Mesodermal cell (in vitro differentiated cells): ENCODE data around the gene RPS21.

ENCODE experiments used
- H3K27ac ChIP-seq: 2 replicates; pipeline ENCODE4 v1.7.0; 2013; ENCODE audit warnings: mild to moderate bottlenecking, low read depth, low read length, moderate library complexity; ENCODE audit not compliant: severe bottlenecking
- H3K36me3 ChIP-seq: 2 replicates; pipeline ENCODE4 v1.7.1; 2013; ENCODE audit warnings: mild to moderate bottlenecking, low read length, moderate library complexity; ENCODE audit not compliant: control insufficient read depth, insufficient read depth
- H3K4me1 ChIP-seq: one replicate; pipeline ENCODE4 v1.7.1; 2013; ENCODE audit warnings: mild to moderate bottlenecking, low read length; ENCODE audit not compliant: insufficient read depth, control insufficient read depth, poor library complexity, severe bottlenecking
- H3K4me3 ChIP-seq: 2 replicates; pipeline ENCODE4 v1.7.0; 2013; ENCODE audit warnings: low read length, control low read depth, mild to moderate bottlenecking; ENCODE audit not compliant: insufficient read depth, poor library complexity, severe bottlenecking; ENCODE audit errors: extremely low read depth
- H3K9me3 ChIP-seq: 2 replicates; pipeline ENCODE4 v1.7.1; 2013; ENCODE audit warnings: mild to moderate bottlenecking, low read length, moderate library complexity; ENCODE audit not compliant: control insufficient read depth
- WGBS, 2 experiments: methylation state at CpG; one replicate each; pipeline ENCODE4 v1.1.5; 2013; ENCODE audit warnings: missing lambda C conversion rate in 2 of 2; ENCODE audit not compliant: insufficient coverage in 2 of 2; 5-methylcytosine and 5-hydroxymethylcytosine counted together

Gene RPS21

DNA sequence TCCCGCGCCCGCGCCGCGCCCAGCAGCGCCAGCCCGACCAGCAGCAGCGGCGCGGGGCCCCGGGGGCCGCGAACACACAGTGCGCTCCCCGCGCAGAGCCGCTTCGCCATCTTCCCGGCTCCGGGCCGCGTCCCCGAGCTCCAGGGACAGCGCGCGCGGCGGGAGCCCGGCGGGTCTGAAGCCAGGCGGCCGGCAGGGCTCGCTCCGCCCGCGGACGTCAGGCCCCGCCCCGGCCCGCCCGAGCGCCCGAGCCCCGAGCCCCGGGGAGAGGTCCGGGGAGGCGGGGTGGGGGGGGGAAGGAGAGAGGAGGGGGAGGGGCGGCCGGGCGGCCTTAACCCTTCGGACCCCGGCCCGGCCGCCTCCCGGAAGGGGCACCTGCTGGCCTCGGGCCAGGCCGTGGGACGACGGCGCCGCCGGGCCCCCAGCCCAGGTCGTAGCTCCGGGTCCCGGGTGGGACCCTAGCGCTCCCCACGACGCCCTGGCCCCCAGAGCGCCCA lies 19.7 kb upstream of the RPS21 start, which contains the start of gene LAMA5:
LAMA5 (minus strand) TSS at position 177 of the 497 bp plus-strand sequence; CDS start at position 110, 67 bp downstream.
- no peaks in the 10 kb centered on the region for H3K9me3 ChIP-seq
- H3K4me1 ChIP-seq = peaks cover 60% of the 10 kb centered on the region
- 0 to 1% methylated on average over 42 to 43 of the region's 70 CpGs for WGBS, 2 experiments
- no peaks in the 10 kb centered on the region for H3K36me3 ChIP-seq
- no peak within 1 kb of the TSS for H3K27ac ChIP-seq
- peak within 1 kb of the TSS; percentile 75 for H3K4me3 ChIP-seq

DNA sequence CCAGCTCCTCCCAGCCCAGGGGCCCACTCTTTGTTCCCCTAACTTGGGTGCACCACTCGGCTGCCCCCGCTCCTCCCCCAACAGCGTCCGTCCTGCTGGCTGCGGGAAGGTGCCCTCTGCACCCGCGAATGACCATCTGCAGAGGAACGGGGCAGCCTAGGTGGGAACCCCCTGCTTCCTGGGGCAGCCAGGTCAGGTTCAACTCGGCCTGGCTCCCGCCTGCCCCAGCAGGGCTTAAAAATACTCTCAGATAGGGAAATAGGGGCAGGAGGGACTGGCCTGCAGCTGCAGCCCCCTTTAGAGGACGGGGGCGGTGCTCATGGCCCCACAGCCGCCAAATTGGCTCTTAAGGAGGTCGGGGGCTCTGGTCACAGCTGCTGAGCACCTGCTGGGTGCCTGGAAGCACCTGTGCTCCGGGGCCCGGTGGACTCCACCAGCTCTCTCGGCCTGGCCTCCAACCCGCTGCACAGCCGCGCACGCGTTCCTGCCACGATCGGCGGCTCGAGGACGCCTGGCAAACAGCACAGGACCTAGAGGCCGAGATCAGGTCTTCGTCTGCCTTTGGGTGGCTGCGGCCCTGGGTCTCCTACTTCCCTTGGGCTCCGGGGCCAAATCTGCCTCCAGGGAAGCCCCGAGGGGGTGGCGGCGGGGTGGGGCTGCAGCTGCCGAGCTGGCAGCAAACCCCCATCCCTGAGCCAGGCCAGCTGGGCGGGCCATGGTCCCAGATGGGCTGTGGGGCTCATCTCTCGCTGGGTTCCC lies 19.1 kb upstream of the RPS21 start:
- Histone ChIP-seq H3K4me3 (peak overlapping the region; percentile 28), H3K27ac (no peak overlapping the region), H3K36me3 (no peaks in the 10 kb centered on the region), H3K9me3 (no peaks in the 10 kb centered on the region), H3K4me1 (peaks cover 57% of the 10 kb centered on the region)
- WGBS, 2 experiments = 3 to 4% methylated on average over 30 to 35 of the region's 37 CpGs

DNA sequence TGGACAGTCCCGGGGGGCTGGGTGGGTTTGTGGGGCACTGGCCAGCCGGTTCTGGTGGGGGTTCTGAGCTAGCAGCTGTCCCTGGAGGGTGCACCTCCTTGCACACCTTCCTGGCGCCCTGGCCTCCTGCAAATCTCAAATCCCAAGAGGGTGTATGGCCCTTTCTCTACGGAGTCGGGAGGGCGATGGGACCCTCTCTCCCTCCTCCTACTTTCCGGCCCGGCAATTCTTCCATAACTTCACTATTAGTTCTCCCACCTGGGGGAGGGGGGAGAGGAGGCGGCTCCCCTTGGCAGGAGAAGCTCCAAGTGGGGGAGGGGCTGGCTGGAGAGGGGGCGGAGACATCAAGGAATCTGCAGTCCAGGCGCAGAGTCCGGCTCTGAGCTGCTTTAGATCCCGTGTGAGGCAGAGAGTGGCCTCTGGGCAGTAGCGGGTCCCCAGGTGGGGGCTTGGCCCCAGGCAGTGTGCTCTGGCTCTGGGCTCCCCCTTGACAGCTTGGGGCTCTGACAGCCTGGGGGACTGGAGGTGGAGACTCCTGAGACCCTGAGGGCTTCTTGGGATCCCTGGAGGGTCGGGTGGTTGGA lies 18.4 kb upstream of the RPS21 start:
- 0 to 3% methylated on average over 7 of the region's 15 CpGs for WGBS, 2 experiments
- Histone ChIP-seq H3K4me1 (peaks cover 50% of the 10 kb centered on the region), H3K4me3 (peak overlapping the region; percentile 28), H3K36me3 (no peaks in the 10 kb centered on the region), H3K9me3 (no peaks in the 10 kb centered on the region), H3K27ac (peak overlapping the region; percentile 52)

DNA sequence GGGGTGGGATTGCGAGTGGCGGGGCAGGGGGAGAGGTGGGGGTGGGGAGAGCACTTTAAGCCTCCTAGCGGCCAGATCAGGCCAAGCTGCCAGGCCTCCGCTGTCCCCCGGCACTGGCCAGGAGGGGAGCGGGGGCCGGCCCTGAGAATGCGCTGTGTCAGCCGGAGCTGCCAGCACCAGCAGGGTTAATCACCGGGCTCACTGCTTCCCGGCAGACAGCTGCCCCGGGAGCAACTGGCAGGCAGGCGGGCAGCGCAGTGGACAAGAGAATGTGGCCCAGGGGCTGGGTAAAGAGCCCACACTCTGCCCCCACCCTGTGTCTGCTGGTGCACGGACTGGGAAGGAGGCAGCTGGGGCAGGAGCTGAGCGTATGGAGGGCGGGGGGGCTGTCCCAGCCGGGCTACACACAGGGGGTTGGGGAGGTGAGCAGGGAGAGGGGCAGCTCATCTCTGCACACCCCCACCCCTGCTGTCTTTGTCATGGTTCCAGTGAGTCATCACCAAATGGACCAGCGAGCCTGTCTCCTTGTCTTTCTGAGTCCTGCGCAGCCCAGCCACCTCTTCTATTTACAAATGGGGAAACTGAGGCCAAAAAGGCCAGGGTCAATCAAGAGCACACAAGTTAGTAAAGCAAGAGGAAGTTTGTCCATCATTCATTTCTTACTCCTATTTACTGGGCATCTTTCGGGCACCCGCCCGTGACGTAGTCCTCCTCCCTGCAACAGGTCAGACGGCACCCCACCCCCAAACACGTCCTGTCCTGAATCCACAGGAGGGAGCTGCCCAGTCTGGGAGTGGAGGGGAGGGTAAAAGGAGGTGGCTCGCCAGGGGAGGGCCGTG lies 17.7 kb upstream of the RPS21 start:
- peaks cover 43% of the 10 kb centered on the region for H3K4me1 ChIP-seq
- no peaks in the 10 kb centered on the region for H3K36me3 ChIP-seq
- H3K9me3 ChIP-seq = no peaks in the 10 kb centered on the region
- peak overlapping the region; percentile 52 for H3K27ac ChIP-seq
- H3K4me3 ChIP-seq = peak overlapping the region; percentile 28
- WGBS, 2 experiments = 3% methylated on average over 14 to 16 of the region's 28 CpGs

DNA sequence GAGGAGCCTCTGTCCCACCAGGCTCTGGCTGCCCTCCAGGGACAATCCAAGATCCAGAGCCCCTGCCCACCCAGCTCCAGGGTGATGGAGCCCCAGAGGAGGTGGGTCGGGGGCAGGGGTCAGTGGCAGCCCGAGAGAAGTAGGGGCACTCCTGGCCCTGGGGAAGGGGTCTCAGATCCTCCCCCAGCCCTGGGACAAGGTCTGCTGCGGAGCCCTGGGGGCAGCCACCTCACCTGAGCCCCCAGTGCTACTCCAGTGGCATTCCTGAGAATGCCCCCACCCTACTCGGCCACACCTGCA lies 17.1 kb upstream of the RPS21 start:
- no peak overlapping the region for H3K27ac ChIP-seq

DNA sequence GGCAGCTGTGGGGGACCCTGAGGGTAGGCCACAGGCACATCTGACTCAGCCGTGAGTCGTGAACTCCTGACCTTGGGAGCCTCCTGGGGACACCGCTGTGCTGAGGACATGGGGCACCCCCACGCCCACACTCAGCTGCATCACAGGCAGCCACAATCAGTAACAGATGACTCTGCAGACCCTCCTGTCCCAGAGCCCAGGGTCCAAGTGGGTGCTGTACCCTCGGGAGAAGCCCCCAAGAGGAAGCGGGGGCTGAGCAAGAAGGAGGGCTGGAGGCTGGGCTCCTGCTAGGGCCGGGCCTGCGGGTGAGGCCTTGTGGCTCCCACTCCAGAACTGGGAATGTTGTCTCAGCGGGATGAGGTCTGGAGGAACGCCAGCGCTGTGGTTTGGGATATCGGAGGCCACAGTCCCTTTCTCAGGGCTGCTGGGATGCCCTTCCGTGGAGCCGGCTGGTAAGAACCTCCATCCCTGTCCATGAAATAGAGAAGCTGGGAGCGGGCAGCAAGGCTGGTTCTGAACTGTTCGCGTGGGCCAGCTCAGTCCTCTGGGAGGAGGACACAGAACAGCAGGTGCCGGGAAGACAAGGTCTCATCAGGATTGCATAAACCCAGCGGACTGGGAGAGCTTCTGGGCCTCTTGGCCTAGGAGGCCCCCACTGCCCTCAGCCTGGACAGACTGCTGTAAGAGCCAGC lies 16.6 kb upstream of the RPS21 start:
- Histone ChIP-seq H3K4me1 (peaks cover 42% of the 10 kb centered on the region), H3K36me3 (no peaks in the 10 kb centered on the region)
- WGBS, 2 experiments = 81 to 85% methylated on average over 19 of the region's 19 CpGs

More for the DNA sequence above, 17.1 kb upstream of the RPS21 start:
- peaks cover 43% of the 10 kb centered on the region for H3K4me1 ChIP-seq
- no peaks in the 10 kb centered on the region for H3K36me3 ChIP-seq
- 72 to 78% methylated on average over 3 to 4 of the region's 4 CpGs for WGBS, 2 experiments
- no peak overlapping the region for H3K4me3 ChIP-seq
- no peaks in the 10 kb centered on the region for H3K9me3 ChIP-seq

DNA sequence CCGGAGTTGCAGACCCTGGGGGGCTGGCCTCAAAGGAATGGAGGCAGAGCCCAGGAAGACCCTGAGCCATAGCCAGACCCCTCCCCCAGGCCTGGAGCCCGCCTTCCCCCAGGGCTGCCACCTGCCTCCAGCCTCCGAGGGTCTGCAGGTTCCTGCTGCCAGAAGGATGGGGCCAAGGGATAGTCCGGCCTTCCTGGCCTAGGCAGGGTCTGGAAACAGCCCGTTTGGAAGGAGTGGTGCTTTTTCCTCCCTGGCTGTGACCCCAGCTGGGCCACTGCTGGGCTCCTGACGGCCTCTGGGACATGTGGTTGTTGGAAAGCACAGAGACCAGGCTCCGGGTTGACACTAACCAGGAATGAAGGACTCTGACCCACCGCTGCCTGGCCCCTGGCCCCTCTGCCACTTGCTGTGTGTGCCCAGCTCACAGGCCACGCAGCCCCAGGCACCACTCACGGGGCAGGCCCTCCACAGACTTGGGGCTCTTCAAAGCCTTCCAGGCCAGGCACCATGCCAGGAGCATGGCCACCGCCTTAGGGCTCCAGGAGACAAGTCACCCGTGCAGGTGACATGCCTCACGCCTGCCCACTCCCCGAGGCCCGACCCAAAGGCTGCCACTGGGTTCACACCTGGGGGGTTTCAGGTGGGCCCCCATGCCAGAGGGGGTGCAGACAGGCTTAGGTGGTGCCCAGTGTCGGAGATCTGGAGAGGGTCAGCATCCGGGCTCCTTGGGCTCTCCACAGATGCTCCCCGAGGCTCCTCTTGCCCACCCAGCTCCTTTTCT lies 15.9 kb upstream of the RPS21 start:
- peaks cover 41% of the 10 kb centered on the region for H3K4me1 ChIP-seq

More for the DNA sequence above, 16.6 kb upstream of the RPS21 start:
- Histone ChIP-seq H3K9me3 (no peaks in the 10 kb centered on the region), H3K4me3 (no peak overlapping the region), H3K27ac (no peak overlapping the region)

DNA sequence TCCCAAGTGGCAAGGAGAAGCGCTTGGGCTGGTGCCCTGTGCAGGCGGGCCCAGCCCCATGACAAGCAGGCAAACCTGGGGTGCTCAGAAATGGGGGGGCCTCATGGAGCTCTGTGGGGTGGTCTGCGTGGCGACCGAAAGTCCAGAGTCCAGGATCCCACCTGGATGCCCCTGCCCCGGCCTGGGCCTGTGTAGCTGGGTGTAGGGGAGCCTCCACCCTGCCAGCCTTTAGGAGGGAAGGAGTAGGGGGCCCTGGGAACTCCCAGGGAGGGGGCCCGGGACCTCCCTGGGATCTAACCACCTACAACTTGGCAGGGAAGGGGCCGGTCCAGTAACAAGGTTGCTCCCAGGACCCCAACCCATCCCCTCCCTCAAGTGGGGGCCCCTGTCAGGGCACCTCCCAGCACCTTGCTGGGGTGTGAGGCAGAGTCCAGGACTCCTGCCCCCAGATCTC lies 15.3 kb upstream of the RPS21 start:
- no peaks in the 10 kb centered on the region for H3K36me3 ChIP-seq
- no peak overlapping the region for H3K27ac ChIP-seq
- H3K9me3 ChIP-seq = no peaks in the 10 kb centered on the region
- 97 to 100% methylated on average over 5 of the region's 8 CpGs for WGBS, 2 experiments
- no peak overlapping the region for H3K4me3 ChIP-seq
- peaks cover 47% of the 10 kb centered on the region for H3K4me1 ChIP-seq

More for the DNA sequence above, 15.9 kb upstream of the RPS21 start:
- 73 to 82% methylated on average over 12 to 18 of the region's 18 CpGs for WGBS, 2 experiments
- Histone ChIP-seq H3K27ac (no peak overlapping the region), H3K4me3 (no peak overlapping the region), H3K36me3 (no peaks in the 10 kb centered on the region), H3K9me3 (no peaks in the 10 kb centered on the region)

DNA sequence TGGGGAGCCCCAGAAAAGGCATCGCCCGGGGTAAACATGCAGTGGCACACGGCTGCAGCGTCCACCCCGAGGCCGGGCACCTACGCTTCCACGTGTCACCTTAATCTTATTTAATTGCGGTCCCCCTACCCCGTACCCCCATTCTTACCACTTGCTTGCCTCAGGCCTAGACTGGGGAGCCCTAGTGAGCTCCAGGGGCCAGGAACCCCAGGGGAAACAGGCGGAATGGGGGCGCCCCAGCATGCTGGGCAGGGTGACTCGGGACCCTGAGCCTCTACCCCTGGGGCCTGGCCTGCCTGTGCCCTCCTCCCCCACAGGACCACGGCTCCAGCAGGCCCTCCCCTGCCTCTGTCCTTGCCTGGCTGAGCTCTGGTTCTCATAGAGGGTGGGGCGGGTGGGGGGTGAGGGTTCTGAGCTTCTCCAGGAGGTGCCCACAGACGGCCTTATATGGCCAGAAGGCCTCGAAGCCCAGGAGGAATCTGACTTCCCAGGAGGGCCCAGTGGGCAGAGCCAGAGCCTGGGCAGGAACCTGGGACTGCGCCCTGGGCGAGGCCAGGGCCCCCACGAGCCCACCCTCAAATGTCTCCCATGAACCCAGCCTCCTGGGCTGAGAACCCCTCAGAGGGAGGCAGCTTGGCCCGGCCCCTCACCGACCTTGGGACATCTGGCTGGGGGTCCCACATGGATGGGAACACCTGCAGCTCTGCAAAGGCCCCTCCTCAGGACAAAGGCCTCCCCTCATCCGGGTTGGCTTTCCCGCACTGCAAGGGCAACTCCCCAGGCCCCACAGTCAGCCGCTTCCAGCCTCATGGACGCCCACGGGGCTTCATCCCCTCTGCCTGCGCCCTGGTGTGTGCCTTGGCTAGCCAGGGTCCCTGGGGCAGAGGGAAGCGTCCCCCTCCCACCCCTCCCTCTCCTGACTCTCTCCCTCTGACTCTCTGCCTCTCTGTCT lies 14.6 kb upstream of the RPS21 start:
- Histone ChIP-seq H3K4me1 (peaks cover 54% of the 10 kb centered on the region), H3K27ac (no peak overlapping the region), H3K4me3 (no peak overlapping the region), H3K36me3 (no peaks in the 10 kb centered on the region), H3K9me3 (no peaks in the 10 kb centered on the region)
- 88 to 90% methylated on average over 26 to 27 of the region's 29 CpGs for WGBS, 2 experiments
